Measurements from ENCODE around the gene TCOF1.

Gene TCOF1

DNA sequence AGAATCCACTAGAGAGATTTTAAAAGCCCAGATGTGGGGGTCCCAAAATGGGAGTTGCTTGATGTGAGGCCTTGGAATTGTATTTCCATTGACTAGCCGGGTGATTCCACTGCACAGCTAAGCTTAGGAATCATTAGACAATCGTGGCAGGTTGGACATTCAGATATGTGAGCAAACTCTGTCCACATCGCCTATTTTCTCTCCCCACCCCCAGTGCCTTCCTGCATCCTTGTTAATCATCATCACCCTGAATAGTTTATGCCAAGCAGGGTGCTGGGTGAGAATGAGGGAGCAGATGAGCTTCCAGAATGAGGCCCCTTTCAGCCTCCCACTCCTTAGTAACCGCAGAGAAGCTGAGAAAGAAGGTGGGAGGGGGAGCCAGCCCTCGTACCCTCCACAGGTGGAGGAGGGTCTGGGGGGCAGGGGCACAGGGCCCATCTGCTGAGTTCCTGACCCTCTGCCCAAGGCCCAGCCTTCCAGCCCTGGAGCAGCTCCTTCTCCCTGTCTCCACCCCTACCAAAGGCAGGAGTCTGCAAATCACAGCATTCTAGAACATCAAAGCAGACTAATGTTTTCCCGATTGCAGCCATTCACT, 7.7 kb upstream of the TCOF1 start:
- no peak for DNase-seq (ENCODE audit: low spot score)

DNA sequence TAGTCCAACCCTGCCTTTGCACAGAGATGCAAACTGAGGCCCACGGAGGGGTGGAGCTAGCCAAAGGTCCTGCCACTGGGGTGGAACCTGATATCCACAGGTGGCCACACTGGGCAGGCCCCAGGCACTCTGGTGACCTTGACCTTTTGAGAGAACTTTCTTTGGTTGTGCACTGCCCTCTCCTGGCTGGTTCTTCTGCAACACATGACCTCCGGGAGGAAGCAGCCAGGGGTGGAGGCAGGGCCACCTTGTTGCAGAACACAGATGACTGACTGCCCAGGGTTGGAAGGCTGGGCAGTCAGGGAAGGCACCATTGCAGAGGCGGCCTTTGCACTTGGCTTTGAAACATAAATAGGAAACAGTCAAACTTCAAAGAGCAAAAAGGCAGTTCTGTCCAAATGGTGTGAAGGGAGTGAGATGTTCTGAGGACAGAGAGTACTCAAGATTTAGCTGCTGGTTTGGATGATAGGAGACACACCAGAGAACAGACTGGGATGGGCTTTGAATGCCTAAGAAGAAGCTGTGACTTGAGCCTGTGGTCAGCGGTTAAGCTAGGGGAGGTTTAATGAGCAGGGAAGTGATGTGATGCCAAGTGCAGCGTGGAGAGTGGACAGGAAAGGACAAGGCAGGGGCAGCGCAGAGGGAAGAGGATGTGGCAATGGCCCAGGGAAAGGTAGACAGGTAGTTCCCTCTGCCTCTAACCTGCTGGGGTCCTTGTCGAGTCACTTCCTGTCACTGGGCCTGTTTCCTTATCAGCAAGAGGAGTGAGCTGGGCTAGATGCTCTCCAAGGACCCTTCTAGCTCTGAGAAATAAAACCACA, 6.8 kb upstream of the TCOF1 start:
- peak; percentile 80 for DNase-seq (ENCODE audit: low spot score)

DNA sequence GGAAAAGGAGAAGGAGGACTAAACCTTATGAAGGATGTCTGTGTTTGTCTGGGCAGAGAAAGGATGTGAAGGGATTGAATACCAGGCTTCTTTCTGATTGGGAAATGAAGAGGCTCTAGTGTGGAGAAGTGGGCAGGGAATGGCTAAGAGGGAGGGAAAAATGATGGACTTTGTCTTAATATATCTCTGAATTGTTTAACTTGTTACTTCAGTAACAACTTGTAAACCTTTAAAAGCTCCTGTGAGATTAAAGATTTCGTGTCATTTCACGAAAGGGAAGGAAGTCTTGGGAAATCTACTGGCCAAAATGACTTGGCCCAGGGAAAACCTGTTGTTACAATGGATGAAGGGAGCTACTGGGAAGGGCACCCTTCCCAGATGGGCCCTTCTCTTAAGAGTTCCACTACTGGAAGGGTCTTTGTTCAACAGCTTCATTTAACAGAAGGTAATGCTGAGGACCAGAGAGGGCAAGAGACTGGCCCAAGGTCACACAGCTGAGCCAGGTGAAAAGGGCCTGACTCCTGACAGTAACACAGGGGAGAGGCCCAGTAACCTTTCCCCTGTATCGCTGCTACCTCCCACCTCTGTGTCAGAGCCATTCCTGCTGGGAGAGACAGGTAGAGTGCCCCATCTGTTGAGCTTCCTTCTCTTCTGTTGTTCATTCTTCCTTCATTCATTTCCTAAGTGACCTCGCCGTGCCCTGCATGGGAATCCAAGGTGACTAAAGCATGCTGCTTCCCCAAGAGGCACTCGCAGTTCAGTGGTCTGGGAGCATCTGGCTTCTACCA, 5.1 kb upstream of the TCOF1 start:
- no peak for DNase-seq (ENCODE audit: low spot score)

DNA sequence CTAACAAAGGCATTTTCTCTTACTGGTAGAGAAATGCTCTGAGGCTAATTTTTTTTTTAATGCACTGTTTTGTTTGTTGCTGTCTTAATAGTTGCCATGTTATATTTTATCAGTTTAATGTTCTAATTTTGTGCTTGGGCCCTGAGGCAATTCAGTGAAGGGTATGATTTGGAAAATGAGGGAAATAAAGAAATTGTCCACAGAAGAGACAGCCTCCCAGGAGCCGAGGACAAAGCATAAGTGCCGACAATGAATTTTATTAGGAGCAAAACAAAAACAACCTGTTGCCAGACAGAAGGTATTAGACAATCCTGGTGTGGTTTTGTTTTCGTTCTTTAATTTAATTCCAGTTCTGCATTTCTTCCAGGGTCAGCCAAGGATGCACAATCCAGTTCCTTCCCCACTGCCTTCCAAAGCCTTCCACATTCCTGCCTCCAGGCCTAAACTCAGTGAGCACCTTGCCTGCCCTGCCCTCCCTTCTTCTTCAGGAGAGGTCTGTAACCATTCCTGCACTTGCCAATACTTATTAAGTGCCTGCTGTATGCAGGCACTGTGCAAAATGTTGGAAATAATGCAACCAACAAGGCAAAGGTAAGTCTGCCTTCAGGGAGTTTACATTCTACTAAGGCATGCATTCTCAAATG, 4.3 kb upstream of the TCOF1 start:
- no peak for DNase-seq (ENCODE audit: low spot score)

DNA sequence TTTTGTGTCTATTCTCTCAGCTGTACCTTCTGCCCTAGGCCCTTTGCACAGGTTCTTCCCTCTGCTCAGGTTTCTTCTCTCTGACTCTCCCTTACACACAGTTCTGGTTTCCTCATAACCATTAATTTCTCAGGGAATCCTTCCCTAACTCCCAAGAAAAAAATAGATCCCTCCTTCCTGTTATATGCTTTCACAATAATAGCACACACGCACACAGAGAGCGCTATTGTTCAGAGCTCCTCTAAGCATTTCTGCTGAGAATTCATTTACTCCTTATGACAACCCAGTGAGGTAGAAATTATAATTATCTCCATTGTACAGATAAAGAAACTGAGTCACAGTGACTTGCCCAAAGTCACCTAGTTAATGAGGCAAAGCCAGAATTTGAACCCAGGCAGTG, 1.7 kb upstream of the TCOF1 start:
- no peak for DNase-seq (ENCODE audit: low spot score)

DNA sequence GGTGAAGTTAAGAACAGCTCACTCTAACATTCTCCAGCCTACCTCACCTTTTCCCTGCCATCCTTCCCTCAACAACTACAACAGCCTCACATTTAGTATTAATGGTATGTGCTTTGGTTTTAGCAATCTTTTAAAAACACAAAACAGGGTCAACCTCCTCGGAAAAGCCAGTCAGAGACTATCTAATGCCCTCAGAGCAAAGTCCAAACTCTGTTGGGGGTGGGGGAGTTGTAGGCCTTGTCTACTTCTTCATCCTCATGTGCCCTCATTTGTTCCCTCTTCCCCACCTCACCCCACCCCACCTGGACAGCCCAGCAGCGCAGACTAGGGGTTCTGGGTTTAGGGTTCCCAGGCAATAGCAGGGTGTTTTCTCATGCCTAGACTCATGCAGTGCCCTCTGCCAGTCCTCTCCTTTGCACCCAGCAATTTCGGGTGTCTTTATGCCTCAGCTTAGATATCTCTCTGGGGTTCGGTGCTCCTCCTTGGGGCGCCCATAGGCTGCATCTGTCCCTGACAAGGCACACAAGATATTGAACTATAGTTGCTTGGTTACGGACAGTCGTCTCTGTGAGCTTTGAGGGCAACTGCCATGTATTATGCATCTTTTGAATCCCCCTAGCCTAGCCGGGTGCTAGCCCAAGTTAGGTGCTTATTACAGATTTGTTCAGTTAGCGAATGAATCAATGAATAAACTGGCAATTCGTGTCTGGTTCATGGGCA, 762 bp upstream of the TCOF1 start:
- DNase-seq (ENCODE audit: low spot score), result no peak

DNA sequence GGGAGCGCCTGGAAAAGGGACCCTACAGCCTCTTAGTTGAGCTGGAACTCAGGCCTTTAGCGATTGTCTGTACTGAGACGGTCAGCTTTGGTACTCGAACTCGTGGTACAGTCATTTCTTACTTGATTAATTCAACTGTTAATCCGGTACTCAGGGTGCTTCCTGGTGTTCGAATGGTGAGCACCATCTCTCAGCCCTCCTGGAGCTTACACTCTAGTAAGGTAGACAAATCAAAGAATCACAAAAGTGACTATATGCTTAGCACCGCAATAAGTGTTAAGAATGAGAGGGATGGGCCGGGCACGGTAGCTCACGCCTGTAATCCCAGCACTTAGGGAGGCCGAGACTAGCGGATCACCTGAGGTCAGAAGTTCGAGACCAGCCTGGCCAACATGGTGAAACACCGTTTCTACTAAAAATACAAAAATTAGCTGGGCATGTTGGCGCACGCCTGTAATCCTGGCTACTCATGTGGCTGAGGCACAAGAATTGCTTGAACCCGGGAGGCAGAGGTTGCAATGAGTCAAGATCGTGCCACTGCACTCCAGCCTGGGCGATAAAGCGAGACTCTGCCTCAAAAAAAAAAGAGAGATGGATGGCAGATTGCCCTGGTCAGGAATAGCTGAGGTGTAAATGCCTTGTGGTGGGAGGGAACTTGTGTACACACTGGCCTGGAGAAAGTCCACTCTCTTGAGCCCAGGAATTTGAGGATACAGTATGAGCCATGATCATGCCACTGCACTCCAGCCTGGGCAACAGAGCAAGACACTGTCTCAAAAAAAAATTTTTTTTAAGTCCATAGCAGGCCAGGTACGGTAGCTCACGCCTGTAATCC, 981 bp downstream of the TCOF1 start:
- DNase-seq (ENCODE audit: low spot score), result no peak

DNA sequence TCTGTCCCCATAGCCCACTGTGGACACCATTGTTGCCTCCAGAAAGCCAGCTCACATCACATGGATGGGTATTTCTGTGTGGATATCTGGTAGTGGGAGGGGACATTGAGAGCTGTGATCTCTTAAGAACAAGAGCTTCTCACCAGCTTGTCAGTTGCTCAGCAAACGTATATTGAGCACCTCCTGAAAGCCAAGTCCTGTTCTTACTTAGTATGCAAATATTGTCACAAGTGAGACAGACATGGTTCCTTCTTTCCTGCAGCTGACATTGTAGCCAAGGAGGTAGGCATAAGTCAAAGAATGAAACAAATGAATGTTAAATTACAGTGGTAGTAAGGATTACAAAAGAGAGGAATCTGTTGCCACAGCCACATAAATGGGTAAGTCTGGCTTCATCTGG, 3.8 kb downstream of the TCOF1 start:
- DNase-seq (ENCODE audit: low spot score), result no peak

DNA sequence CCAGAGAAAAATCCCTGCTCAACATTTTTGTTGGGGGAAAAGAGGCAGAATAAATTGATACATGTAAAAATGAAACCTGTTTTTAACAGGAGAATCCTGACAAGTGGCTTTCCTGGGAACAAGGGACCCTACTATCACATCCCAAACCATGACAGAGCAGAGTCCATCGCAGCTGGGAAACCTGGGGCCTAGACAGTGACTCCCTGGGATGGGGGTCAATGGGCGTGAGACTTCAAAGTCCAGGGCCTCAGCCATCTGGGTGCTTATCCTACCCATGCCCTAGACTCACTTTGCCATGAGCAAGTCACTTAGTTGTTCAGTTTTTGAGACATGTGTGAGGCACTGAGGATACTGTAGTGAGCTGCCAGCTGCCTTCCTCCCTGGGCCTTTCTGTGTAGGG, 5.7 kb downstream of the TCOF1 start:
- DNase-seq (ENCODE audit: low spot score), result no peak

DNA sequence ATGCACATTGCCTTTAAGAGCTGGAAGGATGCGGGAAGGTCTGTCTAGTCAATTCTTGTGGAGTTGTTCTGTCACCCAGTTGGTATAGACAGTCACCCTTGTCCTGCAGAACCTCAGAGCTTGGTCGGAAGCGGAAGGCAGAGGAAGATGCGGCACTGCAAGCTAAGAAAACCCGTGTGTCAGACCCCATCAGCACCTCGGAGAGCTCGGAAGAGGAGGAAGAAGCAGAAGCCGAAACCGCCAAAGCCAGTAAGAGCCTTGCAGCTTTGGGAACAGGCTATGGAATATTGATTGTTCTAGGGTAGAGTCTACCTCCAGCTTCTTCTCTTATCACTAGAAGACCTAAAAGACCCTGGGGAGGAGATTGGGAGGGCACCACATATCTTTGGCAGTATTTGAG, 6.5 kb downstream of the TCOF1 start:
- DNase-seq (ENCODE audit: low spot score), result no peak

DNA sequence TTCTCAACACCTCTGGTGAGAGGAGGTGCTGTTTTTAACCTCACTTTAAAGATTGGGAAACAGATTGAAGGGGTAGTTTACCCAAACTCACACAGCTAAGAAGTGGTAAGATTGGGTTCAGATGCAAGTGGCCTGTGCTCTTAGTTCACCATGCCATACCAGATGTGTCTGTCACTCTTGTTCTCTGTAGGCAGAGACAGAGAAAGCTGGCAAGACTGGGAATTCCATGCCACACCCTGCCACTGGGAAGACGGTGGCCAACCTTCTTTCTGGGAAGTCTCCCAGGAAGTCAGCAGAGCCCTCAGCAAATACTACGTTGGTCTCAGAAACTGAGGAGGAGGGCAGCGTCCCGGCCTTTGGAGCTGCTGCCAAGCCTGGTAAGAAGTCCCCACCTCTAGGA, 11.0 kb downstream of the TCOF1 start:
- no peak for DNase-seq (ENCODE audit: low spot score)

DNA sequence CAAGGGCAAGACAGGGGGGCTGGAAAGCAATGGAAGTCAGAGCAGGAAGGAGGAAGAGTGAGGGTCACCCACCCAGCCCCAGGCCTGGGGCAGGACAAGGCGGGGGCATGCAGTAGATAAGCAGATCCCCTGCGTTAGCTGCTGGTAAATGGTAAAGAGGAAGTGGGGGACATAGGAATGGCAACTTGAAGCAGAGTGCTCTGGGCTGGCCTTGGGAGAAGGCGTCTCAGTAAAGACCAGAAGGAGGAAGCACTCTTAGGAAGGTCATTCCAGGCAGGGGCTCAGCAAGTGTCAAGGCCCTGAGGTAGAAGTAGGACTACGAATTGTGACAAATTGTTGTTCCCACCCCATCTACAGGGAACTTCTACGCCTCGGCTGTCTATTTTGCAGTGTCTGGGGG, 15.1 kb downstream of the TCOF1 start:
- no peak for DNase-seq (ENCODE audit: low spot score)

DNA sequence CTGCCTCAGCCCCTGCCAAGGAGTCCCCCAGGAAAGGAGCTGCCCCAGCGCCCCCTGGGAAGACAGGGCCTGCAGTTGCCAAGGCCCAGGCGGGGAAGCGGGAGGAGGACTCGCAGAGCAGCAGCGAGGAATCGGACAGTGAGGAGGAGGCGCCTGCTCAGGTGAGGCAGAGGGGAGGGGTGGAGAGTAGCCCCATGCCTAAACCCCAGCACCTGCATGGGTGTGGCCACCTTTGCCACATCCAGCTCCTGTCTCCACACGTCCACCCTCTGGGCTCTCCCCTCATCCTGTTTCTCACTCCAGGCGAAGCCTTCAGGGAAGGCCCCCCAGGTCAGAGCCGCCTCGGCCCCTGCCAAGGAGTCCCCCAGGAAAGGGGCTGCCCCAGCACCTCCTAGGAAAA, 17.2 kb downstream of the TCOF1 start:
- no peak for DNase-seq (ENCODE audit: low spot score)

DNA sequence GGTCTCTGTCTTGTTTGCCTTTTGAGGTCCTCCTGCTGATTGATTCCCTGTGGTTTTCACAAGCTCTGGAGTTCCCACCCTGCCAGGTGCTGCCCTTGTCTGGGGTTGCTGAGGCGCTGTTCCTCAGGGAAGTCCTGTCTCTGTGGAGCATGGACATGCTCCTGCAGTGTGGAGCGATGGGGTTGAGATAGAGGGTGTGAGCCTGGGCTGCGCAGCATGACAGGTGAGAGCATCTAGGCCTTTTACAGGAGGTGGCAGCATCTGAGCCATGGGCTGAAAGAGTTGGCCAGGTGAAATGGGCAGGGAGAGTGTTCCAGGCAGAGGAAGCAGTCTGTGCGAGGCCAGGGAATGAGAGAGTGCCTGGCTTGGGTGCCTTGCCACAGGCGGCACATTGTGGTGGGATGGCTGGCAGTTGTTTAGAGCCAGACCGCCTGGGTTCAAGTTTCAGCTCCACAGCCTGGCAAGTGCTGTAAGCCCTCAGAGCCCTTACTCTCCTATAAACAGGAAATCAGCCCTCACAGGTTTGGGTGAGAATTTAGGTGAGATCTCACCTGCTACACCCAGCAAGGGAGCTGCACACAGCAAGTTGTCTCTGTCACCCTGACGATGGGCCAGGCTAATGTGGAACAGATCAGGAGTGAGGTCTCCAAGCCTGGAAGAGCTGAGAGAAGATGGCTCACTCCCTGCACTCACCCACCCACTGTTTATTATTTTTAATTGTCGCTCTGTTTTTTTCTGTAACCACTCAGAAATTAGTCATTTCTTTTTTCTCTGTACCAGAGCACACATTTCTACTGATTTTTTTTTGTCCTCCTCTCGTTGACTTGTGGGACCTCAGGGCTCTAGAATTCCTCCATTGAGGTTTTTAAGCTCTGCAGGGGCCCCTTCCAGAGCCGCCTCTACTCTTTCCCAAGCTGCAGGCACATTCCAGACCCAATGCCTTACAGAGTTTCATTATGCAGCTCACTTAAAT, 19.6 kb downstream of the TCOF1 start:
- no peak for DNase-seq (ENCODE audit: low spot score)

DNA sequence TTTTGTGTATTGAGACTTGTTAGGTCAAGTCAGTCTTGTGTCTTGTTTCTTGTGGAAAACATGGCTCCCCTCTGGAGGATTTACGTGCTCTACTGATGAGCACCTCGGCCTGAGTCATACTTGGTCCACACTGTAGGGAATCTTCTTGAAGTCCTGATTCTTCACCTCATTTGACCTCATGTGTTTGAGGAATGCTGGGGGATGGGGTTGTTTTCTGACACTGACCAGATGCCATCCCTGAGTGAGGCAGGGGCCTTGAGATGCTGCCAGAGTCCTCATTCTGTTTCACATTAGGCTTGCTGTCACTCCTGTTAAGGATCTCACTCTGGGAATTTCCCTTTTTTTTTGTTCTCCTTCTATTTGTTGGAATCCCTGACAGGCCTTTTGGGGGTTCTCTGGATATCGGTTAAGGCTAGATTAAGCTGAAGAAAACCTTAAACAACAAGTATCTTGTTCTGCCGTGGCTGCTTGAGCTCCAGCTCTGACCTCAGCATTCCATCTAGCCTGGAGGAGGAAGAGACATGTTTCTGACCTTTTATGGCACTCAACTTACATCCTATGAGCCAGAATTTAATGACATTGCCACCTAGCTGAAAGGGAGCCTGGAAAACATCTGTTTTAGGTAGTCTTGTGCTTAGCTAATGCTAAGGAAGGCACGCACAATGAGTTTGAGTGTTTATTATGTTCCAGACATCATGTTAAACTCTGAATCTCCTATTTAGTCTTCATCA, 20.6 kb downstream of the TCOF1 start:
- DNase-seq (ENCODE audit: low spot score), result no peak

DNA sequence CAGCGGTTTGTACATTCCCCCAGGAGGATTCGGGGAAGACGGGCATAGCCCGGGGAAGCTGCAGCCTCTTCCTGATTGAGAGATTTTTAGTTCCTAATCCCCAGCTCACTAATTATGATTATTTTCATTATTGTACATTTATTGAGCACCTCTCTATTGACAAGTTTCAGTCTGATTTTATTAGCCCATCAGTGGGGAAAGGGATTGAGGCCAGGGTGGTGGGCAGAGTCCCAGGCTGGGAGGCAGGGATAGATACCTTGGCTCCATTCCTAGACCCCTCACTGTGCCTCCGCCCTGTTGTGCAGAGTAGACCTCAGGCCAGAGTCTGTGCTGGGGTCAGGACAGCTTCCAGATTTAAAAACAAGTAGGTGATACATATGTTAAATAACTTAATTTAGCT, 27.2 kb downstream of the TCOF1 start:
- DNase-seq (ENCODE audit: low spot score), result no peak

DNA sequence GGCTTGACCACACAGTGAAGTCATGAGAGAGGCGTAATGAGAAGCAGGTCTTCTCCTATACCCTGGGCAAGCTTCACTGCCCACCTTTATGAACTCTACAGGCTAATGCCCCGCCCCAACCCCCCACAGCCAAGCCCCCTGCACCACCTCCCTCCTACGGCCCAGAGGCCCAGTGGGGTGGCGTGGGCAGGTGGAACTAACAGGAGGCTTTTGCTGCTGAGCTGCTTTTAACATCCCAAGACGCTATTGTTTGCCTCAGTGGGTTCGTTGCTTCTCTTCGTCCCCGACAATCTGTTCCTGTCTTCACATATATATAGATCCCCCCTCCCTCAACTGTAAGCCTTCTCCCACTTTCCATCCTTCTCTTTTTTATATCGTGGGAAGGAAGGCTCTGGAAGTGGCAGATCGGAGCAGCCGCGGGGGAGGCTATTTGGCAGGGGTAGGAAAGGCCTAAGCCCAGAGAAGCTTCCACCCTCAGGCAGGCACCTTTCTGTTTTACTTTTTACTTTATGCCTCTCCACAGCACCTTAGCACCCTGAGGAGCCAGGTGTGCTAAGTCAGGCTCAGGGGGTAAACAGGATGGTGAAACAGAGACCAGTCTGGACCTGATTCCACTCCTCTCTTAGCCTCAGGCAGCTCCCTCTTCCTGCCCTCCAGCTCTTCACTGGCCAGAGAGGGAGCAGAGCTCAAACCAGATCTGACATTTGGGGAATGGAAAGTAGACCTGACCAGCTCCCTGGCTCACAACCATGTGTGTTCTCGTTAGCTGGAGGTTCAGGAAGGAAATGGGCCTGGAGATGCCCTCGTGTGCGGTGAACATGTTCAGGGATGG, 28.7 kb downstream of the TCOF1 start:
- peak; percentile 18 for DNase-seq (ENCODE audit: low spot score)

All from putamen (tissue), 1 donor.